HEK293T (cell line): ENCODE measurements around the gene NUP58.

Source experiments
- CTCF ChIA-PET: fragments of 350-600 bp; formaldehyde crosslinking; extraction: SDS; loops from one replicate; lab custom pipeline; 2021; ENCODE audit warnings: antibody characterized with exemption, inconsistent platforms; lab: Yijun Ruan, JAX
- POLR2A ChIA-PET: fragments of 350-600 bp; formaldehyde crosslinking; extraction: SDS; loops from one replicate; lab custom pipeline; 2020; ENCODE audit warnings: antibody characterized with exemption, inconsistent platforms; lab: Yijun Ruan, JAX
- DNase-seq: peaks from one replicate; pipeline ENCODE4 v3.0.0; 2012; ENCODE audit warnings: mixed read lengths; ENCODE audit errors: extremely low spot score
- ARNT ChIP-seq: fragments of 450-650 bp; IDR thresholded peaks from 2 replicates; pipeline ENCODE4 v1.6.1; 2017; ENCODE audit warnings: mild to moderate bottlenecking
- BHLHE40 ChIP-seq: fragments of 450-650 bp; IDR thresholded peaks from 2 replicates; pipeline ENCODE4 v1.6.1; 2016; ENCODE audit warnings: mild to moderate bottlenecking, moderate library complexity, borderline replicate concordance
- CTBP1 ChIP-seq: fragments of 450-650 bp; IDR thresholded peaks from 2 replicates; pipeline ENCODE4 v1.6.1; 2016; ENCODE audit warnings: borderline replicate concordance
- ELF4 ChIP-seq: fragments of 450-650 bp; IDR thresholded peaks from 2 replicates; pipeline ENCODE4 v1.6.1; 2017; ENCODE audit warnings: antibody characterized with exemption
- FOXA1 ChIP-seq: fragments of 450-650 bp; IDR thresholded peaks from 2 replicates; pipeline ENCODE4 v1.6.1; 2016; ENCODE audit warnings: mild to moderate bottlenecking
- FOXK2 ChIP-seq: fragments of 450-650 bp; IDR thresholded peaks from 2 replicates; pipeline ENCODE4 v1.6.1; 2016; ENCODE audit warnings: mild to moderate bottlenecking
- FOXM1 ChIP-seq: fragments of 450-650 bp; IDR thresholded peaks from 2 replicates; pipeline ENCODE4 v1.6.1; 2017; ENCODE audit warnings: mild to moderate bottlenecking, borderline replicate concordance
- HDGF ChIP-seq: fragments of 450-650 bp; IDR thresholded peaks from 2 replicates; pipeline ENCODE4 v1.6.1; 2017; ENCODE audit warnings: antibody characterized with exemption, borderline replicate concordance
- L3MBTL2 ChIP-seq: fragments of 450-650 bp; conservative IDR thresholded peaks from 2 replicates; pipeline ENCODE4 v1.6.1; 2016; ENCODE audit warnings: mild to moderate bottlenecking
- LEF1 ChIP-seq: fragments of 450-650 bp; IDR thresholded peaks from 2 replicates; pipeline ENCODE4 v1.6.1; 2017; ENCODE audit warnings: mild to moderate bottlenecking, borderline replicate concordance
- NFRKB ChIP-seq: fragments of 450-650 bp; IDR thresholded peaks from 2 replicates; pipeline ENCODE4 v1.6.1; 2016; ENCODE audit warnings: mild to moderate bottlenecking, moderate library complexity
- PKNOX1 ChIP-seq: fragments of 450-650 bp; IDR thresholded peaks from 2 replicates; pipeline ENCODE4 v1.6.1; 2016
- SP1 ChIP-seq: fragments of 450-650 bp; IDR thresholded peaks from 2 replicates; pipeline ENCODE4 v1.6.1; 2017
- SUZ12 ChIP-seq: fragments of 450-650 bp; IDR thresholded peaks from 2 replicates; pipeline ENCODE4 v1.6.1; 2016; ENCODE audit warnings: mild to moderate bottlenecking
- TARDBP ChIP-seq: fragments of 450-650 bp; IDR thresholded peaks from 2 replicates; pipeline ENCODE4 v1.6.1; 2016
- ZNF384 ChIP-seq: fragments of 450-650 bp; IDR thresholded peaks from 2 replicates; pipeline ENCODE4 v1.6.1; 2016

NUP58 gene

GRCh38 chr13:25281193-25281934, 20.1 kb upstream of the NUP58 start:
- TF ChIP-seq BHLHE40 (no peak), FOXK2 (no peak), TARDBP (no peak), FOXM1 (no peak), SUZ12 (no peak), SP1 (no peak), ARNT (no peak), FOXA1 (no peak)
- ChIA-PET CTCF (no interaction called here), POLR2A (no interaction called here)
- DNase-seq, result no peak

GRCh38 chr13:25281935-25282332, 19.5 kb upstream of the NUP58 start:
- TF ChIP-seq BHLHE40 (no peak), ELF4 (no peak), TARDBP (no peak), ARNT (no peak), HDGF (no peak), PKNOX1 (no peak), FOXK2 (no peak), SUZ12 (no peak), FOXM1 (no peak)
- POLR2A ChIA-PET, result no interaction called here
- no peak for DNase-seq
- CTCF ChIA-PET, result no interaction called here

- POLR2A ChIA-PET, result no interaction called here
- no peak for TF ChIP-seq CTBP1
- TF ChIP-seq SUZ12, result no peak
- no peak for TF ChIP-seq ARNT
- no peak for TF ChIP-seq FOXM1
- no peak for TF ChIP-seq FOXA1
- no peak for TF ChIP-seq ELF4
- no peak for TF ChIP-seq HDGF
- no peak for TF ChIP-seq NFRKB
- TF ChIP-seq LEF1, result no peak
- no peak for TF ChIP-seq PKNOX1
- no peak for TF ChIP-seq TARDBP
- no peak for TF ChIP-seq FOXK2
- no peak for TF ChIP-seq BHLHE40
- no peak for TF ChIP-seq ZNF384
- TF ChIP-seq SP1, result no peak
- TF ChIP-seq L3MBTL2, result no peak
- CTCF ChIA-PET, result no interaction called here
- DNase-seq, result peak; percentile 21
Observed at GRCh38 chr13:25286308-25286968, 15.0 kb upstream of the NUP58 start.

GRCh38 chr13:25286969-25287961, 14.2 kb upstream of the NUP58 start, which contains the start of gene MTMR6:
TSS of gene MTMR6 (minus strand) at chr13:25287488. CDS start at chr13:25287247, 241 bp downstream.
- ChIA-PET POLR2A (no interaction called here), CTCF (interaction anchor here (0.6 to 0.8 kb wide), 2 partner anchors 11 to 115 kb away, joined by 3 read pairs; partner anchors contain the start of gene AMER2)
- peak; percentile 81 for DNase-seq
- no peak for TF ChIP-seq LEF1
- no peak for TF ChIP-seq FOXK2
- no peak for TF ChIP-seq PKNOX1
- TF ChIP-seq ZNF384, result no peak
- no peak for TF ChIP-seq HDGF
- TF ChIP-seq L3MBTL2, result no peak
- TF ChIP-seq TARDBP, result no peak
- no peak for TF ChIP-seq ARNT
- no peak for TF ChIP-seq FOXM1
- no peak for TF ChIP-seq FOXA1
- no peak for TF ChIP-seq ELF4
- TF ChIP-seq BHLHE40, result no peak
- no peak for TF ChIP-seq SUZ12
- TF ChIP-seq SP1, result no peak
- no peak for TF ChIP-seq NFRKB
- no peak for TF ChIP-seq CTBP1

- DNase-seq, result no peak
- CTCF ChIA-PET, result no interaction called here
- TF ChIP-seq BHLHE40 (no peak), TARDBP (no peak), FOXK2 (no peak), FOXM1 (no peak), HDGF (no peak), ARNT (no peak), ELF4 (no peak)
- POLR2A ChIA-PET, result no interaction called here
Observed at GRCh38 chr13:25288966-25289365, 12.5 kb upstream of the NUP58 start.
